COLO668 (cell line): ENCODE data around the gene B9D1.

Source experiments
- DNase-seq: peaks from one replicate; lab custom pipeline; 2025; ENCODE audit not compliant: unreplicated experiment; lab: John Stamatoyannopoulos, UW

Gene B9D1

DNA sequence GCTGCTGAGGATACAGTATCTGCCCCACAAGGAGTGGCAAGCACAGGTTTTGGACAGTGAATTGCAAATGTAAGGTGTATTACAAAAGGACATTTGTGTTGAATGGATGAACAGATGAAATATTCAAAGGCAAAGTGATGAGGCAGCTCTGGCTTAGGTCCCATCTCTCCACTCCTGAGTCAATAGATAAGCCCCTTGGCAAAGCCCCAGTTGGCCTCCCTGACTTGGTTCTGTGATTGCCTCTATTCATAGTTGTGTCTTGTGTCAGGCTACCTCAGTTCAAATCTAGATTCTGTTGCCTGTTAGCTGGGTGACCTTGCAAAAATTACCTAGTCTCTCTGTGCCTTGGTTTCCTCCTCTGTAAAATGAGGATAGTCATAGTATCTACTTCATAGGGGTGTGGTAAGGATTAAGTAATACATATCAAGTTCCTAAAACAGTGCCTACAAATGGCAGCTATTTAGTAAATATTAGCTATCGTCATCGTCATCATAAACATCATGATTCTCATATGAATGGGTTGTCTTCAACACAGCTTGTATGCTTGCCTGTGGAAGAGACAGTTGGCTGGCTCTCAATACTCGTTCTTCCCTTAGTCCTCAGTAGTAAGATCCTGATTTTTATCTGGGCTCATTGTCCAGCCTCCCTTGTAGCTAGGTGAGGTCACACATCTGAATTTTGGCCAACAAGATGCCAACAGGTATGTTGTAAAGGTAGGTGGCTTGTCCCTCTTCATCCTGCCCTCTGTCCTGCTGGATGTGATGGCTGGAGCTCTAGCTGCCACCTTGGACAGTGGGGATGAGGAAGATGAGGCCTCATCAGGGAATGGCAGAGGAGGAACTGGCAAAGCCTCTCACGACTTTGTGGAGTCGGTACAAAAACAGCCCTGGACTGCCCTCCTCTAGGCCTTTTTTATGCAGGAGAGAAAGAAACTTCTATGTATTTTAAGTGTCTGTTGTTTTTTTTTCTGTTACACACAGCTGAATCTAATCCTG is 26.6 kb upstream of the B9D1 start:
- no peak for DNase-seq

DNA sequence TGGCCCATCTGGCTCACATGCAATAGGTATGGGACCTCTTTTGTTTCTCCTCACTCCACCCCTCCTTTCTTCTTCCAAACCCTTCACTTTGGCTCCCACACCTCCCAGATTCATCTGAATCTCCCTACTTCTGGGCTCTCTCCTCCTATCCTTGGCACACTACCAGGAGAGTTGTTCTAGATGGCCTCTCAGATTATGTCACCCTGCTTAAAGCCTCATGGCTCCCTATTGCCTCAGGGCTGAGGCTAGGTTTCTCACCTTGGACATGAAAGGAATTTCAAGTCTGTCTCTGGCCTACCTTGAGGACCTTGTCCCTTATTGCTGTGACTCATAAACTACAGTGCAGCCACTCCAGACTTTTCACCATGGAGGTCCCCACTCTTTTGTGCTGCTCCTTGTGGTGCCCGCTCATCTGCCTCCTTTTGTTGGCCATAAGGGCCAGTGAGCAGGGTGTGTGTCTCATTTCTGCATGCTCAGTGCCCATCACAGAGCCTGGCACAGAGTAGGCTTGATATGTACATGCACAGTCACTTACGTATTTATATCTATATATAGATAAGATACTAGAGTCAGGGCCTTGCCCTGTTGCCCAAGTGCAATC is 25.5 kb upstream of the B9D1 start:
- DNase-seq = no peak

DNA sequence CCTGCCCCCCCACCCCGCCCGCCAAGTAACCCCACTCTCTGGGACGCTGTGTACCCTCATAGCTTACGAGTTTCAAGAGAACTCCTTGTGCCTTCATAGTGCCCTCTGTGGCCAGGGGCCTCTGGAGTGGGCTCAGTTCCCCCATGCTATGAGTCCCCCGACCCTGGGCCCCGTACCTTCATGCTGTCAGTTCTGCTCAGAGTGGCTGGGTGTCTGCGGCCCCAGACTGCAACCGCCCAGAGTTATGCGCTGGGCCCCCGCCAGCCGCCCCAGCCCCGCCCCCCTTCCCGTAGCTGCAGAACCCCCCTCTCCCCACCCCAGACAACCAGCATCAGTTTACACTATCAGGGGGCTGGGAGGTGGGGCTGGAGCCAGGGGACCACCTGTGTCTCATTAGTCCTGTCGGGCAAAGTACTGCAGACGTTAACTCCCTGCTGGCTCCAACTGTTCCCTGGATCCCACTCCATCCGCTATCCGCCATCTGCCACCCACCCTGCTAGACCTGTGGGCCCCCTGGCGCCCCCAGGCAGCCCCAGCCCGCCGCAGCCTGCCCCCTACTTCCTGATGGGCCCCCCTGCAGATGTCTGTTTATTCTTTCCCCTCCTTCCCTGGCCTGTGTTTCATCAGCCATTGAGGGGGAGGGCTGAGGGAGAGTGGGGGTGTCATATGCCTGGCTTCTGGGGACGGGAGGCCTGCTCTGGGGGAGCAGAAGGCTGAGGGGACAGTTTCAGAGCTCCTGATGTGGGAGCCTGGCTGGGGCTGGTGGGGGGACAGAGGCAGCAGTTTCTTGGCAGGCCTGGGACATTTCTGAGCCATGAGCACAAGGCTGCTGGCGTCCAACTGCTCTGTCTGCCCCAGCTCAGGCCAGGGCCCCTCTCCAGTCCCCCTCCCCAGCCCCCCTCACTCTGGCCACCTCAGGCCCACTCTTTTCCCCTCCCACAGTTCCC is 24.7 kb upstream of the B9D1 start, which contains the start of gene MFAP4:
MFAP4 (minus strand) TSS at position 217 of the 947 bp plus-strand sequence; CDS start at position 182, 35 bp downstream.
- no peak for DNase-seq

DNA sequence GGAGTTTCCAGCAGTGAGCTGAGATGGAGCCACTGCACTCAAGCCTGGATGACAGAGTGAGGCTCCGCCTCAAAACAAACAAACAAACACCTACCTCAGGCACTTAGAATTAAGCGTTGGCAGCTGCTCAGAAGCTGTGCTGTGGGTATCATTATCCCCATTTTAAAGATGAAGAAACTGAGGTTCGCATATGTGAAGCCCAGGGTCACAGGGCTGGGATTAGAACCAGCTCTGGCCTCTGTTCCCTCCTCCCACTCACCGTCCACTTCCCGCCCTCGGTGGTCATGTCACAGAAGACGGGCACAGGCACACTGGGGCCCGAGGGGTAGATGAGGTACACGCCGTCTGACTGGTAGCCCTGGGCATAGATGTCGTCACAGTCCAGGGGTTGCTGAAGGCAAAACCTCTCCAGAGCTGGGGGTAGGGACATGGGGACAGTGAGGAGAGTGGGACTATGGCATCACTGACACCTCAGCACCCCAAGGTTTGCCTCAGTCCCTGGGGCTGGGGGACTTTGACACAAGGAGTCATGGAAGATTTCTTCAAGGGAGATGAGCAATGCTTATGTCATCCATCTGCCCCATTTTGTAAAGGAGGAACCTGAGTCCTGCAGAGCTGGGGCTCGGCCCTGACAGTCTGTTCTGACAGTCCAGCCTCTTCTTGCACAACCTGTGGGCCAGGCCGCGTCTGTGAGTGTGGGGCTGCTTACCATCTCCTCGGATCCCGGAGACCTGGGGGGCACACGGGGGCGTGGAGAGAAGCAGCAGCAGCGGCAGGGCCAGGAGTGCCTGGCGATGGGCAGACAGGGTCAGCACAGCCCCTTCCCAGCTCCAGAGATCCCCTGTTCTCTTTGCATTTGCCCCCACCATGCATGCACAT is 23.8 kb upstream of the B9D1 start:
- DNase-seq = no peak

DNA sequence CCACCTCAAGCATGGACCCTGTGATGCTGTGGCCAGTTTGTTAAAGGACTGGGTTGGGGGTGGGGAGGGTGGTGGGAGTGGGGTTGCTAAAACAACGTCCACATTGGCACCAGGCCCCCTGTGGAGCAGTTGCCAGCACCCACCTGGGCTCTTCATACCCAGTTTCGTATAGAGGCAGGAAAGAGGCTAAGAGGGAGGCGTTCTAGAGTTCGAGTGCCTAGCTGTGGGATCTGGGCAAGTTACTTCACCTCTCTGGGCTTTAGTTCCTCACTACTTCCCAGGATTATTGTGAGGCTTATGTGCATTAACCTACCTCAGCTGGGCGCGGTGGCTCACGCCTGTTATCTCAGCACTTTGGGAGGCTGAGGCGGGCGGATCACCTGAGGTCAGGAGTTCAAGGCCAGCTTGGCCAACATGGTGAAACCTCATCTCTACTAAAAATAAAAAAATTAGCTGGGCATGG is 23.0 kb upstream of the B9D1 start:
- DNase-seq = no peak

DNA sequence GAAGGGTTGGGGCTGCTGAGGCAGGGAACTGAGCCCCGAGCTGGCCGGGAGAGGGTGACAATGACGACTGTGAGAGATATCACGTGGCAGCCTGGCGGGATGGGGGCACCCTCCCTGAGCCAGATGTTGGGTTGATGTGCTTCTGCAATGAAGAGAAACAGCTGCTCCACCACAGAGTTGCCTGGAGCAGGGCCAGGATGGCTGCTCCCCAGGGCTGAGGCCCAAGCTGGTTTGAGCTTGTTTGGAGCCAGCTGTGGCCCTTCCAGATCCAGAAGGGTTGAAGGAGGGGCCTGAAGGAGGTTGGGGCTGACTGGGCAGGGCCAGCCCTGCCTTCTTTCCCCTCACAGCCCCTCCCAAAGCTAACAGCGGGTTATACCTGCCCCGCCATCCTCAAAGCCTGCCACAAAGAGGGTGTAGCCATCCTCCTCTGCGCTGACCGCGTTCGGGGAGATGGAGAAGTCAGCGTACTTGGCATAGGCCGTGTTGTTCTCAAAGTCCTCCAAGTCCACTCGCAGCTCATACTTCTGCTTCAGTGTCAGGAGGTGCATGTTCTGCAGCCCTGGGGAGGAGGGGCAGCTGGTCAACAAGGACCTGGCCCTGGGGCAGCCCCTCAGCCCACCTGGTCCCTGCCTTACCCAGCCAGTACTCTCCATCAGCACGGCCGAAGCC is 22.3 kb upstream of the B9D1 start:
- DNase-seq = peak; percentile 14

DNA sequence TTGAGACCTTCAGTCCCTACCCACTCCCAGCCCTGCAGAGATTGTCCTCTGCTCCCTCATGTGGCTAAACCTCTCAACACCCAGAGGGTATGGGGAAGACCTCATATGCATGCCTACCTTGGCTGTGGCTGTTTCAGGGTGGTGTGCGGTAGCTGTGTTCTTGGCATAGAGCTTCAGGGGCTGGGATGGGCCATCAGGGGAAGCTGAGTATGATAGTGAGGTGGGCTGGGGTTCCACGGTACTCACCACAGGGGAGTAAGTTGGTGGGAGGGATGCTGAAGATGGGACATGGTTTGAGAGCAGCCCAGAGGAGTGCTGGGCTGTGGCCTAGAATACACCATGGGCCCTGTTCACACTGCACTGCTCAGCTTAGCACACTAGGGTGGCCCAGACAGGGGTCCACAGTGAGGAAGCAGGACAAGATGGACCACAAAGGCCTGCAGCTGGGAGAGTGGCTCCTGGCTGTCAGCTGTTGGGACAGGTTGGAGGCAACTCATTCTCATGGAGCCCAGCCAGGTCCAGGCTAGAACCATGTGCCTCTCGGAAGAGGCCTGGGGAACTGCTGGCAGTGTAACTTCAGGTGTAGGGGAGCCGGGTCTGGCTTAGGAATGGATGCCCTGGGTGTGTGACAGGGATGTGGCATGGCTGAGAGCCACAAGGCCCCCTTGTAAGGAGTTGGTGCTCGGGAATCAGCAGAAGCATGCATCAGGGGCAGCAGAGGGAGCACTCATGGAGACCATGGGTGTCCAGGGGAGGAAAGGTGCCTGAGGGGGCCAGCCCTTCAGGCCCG is 21.4 kb upstream of the B9D1 start:
- DNase-seq = no peak

DNA sequence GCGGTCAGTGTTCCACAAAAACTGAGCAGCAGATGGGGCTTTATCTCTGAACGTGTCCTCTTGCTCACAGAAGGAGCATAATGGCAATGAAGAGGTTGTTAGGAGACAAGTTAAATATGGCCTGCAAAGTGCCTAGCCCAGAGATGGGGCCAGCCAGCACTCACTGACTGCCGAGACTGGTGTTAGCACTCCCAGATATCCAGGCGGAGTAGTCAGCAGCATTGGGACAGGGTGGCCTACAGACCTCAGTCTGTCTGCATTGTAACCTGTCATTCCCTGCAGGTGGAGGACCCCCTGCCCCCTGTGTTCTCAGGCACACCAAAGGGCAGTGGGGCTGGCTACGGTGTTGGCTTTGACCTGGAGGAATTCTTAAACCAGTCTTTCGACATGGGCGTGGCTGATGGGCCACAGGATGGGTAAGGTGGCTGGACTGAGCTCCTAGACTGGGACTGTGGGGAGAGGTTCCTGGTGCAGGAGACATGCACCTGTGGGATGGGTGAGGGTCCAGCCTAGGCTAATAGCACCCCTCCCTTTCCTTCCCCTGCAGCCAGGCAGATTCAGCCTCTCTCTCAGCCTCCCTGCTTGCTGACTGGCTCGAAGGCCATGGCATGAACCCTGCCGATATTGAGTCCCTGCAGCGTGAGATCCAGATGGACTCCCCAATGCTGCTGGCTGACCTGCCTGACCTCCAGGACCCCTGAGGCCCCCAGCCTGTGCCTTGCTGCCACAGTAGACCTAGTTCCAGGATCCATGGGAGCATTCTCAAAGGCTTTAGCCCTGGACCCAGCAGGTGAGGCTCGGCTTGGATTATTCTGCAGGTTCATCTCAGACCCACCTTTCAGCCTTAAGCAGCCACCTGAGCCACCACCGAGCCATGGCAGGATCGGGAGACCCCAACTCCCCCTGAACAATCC is 20.3 kb upstream of the B9D1 start:
- no peak for DNase-seq

DNA sequence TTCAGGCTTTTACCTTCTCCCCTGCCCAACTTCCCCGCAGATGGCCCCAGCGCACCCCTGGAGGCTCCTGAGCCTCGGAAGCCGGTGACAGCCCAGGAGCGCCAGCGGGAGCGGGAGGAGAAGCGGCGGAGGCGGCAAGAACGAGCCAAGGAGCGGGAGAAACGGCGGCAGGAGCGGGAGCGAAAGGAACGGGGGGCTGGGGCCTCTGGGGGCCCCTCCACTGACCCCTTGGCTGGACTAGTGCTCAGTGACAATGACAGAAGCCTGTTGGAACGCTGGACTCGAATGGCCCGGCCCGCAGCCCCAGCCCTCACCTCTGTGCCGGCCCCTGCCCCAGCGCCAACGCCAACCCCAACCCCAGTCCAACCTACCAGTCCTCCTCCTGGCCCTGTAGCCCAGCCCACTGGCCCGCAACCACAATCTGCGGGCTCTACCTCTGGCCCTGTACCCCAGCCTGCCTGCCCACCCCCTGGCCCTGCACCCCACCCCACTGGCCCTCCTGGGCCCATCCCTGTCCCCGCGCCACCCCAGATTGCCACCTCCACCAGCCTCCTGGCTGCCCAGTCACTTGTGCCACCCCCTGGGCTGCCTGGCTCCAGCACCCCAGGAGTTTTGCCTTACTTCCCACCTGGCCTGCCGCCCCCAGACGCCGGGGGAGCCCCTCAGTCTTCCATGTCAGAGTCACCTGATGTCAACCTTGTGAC is 19.4 kb upstream of the B9D1 start:
- DNase-seq = no peak

DNA sequence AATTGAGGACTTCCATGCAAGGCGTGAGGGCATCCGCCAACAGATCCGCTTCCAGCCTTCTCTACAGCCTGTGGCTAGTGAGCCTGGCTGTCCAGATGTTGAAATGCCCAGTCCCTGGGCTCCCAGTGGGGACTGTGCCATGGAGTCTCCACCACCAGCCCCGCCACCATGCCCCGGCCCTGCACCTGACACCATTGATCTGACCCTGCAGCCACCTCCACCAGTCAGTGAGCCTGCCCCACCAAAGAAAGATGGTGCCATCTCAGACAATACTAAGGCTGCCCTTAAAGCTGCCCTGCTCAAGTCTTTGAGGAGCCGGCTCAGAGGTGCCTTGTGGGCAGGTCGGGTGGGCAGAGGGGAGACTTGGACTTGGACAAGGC is 18.8 kb upstream of the B9D1 start:
- no peak for DNase-seq

DNA sequence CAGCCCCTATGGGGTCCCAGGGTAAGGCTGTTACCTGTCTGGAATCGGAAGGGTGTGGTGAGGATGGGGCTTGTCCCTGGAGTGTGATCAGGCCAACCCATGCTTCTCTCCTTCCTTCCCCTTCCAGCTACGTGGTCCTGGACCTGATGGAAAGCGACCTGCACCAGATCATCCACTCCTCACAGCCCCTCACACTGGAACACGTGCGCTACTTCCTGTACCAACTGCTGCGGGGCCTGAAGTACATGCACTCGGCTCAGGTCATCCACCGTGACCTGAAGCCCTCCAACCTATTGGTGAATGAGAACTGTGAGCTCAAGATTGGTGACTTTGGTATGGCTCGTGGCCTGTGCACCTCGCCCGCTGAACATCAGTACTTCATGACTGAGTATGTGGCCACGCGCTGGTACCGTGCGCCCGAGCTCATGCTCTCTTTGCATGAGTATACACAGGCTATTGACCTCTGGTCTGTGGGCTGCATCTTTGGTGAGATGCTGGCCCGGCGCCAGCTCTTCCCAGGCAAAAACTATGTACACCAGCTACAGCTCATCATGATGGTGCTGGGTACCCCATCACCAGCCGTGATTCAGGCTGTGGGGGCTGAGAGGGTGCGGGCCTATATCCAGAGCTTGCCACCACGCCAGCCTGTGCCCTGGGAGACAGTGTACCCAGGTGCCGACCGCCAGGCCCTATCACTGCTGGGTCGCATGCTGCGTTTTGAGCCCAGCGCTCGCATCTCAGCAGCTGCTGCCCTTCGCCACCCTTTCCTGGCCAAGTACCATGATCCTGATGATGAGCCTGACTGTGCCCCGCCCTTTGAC is 18.2 kb upstream of the B9D1 start:
- no peak for DNase-seq

DNA sequence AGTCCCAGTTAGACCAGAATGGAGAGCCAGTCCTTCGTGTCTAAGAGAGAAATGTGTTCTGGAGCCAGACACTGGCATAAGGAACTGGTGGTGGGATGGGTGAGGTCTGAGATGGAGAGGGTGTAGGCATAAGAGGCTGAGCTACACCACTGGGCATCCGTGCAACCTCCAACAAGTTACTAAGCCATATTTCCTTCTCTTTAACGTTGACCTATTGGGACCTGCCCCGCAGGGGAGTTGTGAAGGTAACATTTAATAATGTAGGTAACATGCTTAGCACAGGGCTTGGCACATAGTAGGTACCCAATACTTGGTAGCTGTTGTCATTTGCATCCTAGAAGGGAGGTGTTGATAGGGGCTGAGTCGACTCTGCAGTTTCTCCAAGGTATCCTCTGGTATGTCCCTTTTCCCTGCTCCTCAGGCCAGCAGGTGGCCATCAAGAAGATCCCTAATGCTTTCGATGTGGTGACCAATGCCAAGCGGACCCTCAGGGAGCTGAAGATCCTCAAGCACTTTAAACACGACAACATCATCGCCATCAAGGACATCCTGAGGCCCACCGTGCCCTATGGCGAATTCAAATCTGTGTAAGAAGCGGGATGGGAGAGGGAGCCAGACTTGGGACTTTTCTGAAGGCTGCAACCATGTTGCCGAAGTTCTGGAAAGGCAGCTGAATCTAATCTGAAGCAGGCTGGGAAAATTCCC is 17.0 kb upstream of the B9D1 start:
- DNase-seq = no peak

DNA sequence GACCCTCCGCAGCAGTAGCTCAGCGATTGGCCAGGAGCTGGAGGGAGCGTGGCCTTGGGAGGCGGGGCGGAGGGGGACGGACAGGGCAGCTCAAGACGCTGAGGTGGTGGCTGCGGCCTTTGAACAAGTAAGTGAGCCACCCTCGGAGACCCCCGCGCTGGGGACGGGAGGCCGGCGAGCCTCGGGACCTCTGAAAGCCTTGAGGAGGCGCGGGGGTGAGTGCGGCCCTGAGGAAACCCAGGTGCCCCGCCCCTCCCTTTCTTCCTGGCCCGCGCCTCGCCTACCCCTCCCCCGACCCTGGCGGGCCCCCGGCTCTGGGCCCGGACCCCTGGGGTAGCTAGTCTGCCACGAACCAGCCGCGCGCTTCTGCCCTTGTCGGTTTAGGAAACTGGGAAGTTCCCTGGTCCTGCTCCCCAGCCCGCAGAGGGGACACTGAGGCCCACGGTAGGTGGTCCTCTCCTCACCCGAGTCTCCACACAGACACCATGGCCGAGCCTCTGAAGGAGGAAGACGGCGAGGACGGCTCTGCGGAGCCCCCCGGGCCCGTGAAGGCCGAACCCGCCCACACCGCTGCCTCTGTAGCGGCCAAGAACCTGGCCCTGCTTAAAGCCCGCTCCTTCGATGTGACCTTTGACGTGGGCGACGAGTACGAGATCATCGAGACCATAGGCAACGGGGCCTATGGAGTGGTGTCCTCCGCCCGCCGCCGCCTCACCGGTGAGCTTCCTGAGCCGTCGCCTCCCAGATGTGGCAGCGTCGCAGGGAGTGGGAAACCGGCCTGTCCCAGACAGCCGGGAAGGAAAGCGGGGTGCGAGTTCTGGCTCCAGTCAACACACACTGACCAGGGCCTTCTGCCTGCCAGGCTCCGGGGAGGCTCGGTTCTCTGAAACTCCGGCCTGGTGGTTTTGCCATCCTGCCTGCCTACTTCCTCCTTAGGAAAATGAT is 16.2 kb upstream of the B9D1 start, which contains the start of gene MAPK7:
MAPK7 (plus strand) TSS at position 83 of the 945 bp plus-strand sequence; CDS start at position 486, 403 bp downstream.
- peak; percentile 2 for DNase-seq
